A549 (cell line): ENCODE results near the gene AKR7A3. TPM values are rescaled to one million over a fixed set of nuclear protein-coding genes. Genes with fewer than 3 reads are reported as not detected.
A peak's percentile ranks its signal among the peaks of the same experiment; 100 is the strongest.

Experiments
- ATAC-seq, 2 experiments: fragments of 200-7000 bp in 1 of 2; fragments of >200 bp in 1 of 2; cut with Nextera tagmentation in 1 of 2; cut with Tn5 transposase in 1 of 2; 3 replicates each; pipeline versions ENCODE4 v1.8.0 to v1.9.1; 2018 to 2020; ENCODE audit warnings: mild to moderate bottlenecking in 1 of 2, moderate library complexity in 1 of 2
- CTCF ChIA-PET: fragments of 300-600 bp; sonication (Branson Sonifier 250); formaldehyde crosslinking; extraction: SDS; loops from one replicate; lab custom pipeline; 2021; ENCODE audit warnings: antibody characterized with exemption, inconsistent platforms; lab: Yijun Ruan, JAX
- POLR2A ChIA-PET: fragments of 350-600 bp; formaldehyde crosslinking; extraction: SDS; loops from one replicate; lab custom pipeline; 2021; ENCODE audit warnings: antibody characterized with exemption, inconsistent platforms; lab: Yijun Ruan, JAX
- DNase-seq, 2 experiments: peaks; one replicate each; pipeline versions ENCODE4 v3.0.0 to v3.0.0-alpha.2; 2011 to 2016; ENCODE audit warnings: low read depth in 1 of 2, low spot score in 1 of 2
- FAIRE-seq: peaks from 2 replicates; lab custom pipeline; 2011; peaks lifted over from hg19 to GRCh38; lab: Jason Lieb, UNC
- H3K27ac ChIP-seq, 2 experiments: fragments of >200 bp; sonication (Bioruptor Twin); formaldehyde crosslinking; 3 replicates each; pipeline ENCODE4 v1.5.1; 2016 to 2017
- H3K4me1 ChIP-seq: fragments of >200 bp; sonication (Bioruptor Twin); formaldehyde crosslinking; 3 replicates; pipeline ENCODE4 v1.6.1; 2016
- H3K4me2 ChIP-seq: fragments of >200 bp; sonication (Bioruptor Twin); formaldehyde crosslinking; 3 replicates; pipeline ENCODE4 v1.6.1; 2016
- H3K4me3 ChIP-seq: fragments of >200 bp; sonication (Bioruptor Twin); formaldehyde crosslinking; 3 replicates; pipeline ENCODE4 v1.5.1; 2016
- H3K9me3 ChIP-seq: fragments of >200 bp; sonication (Bioruptor Twin); formaldehyde crosslinking; 3 replicates; pipeline ENCODE4 v1.6.1; 2016
- CHD4 ChIP-seq: fragments of 200-600 bp; sonication (generic); IDR thresholded peaks from 2 replicates; pipeline ENCODE4 v1.6.1; 2016; ENCODE audit warnings: antibody characterized with exemption, mild to moderate bottlenecking, borderline replicate concordance
- CTCF ChIP-seq: fragments of >200 bp; sonication (Bioruptor Twin); formaldehyde crosslinking; IDR thresholded peaks from 3 replicates; pipeline ENCODE4 v1.5.1; 2016
- ESRRA ChIP-seq: fragments of 150-350 bp; IDR thresholded peaks from 2 replicates; pipeline ENCODE4 v1.6.1; 2014; ENCODE audit warnings: mild to moderate bottlenecking, low read length, borderline replicate concordance
- FOSL2 ChIP-seq, 2 experiments: fragments of 450-650 bp in 1 of 2; fragments of >200 bp in 1 of 2; sonication (Bioruptor Twin) in 1 of 2; formaldehyde crosslinking; IDR thresholded peaks; 2 replicates each; pipeline versions ENCODE4 v1.5.0 to v1.6.1; 2016 to 2020; ENCODE audit warnings: mild to moderate bottlenecking in 1 of 2, moderate library complexity in 1 of 2
- FOXS1 ChIP-seq: fragments of 250-450 bp; sonication (Bioruptor Pico); IDR thresholded peaks from 2 replicates; pipeline ENCODE4 v1.5.0; 2020; ENCODE audit warnings: mild to moderate bottlenecking, moderate library complexity
- HDAC2 ChIP-seq: fragments of 200-600 bp; sonication (generic); IDR thresholded peaks from 2 replicates; pipeline ENCODE4 v1.6.1; 2016
- HEYL ChIP-seq: fragments of 250-450 bp; sonication (Bioruptor Pico); IDR thresholded peaks from 2 replicates; pipeline ENCODE4 v1.8.0; 2021; ENCODE audit warnings: mild to moderate bottlenecking, moderate library complexity
- HOXB5 ChIP-seq: fragments of 250-450 bp; sonication (Bioruptor Pico); IDR thresholded peaks from 2 replicates; pipeline ENCODE4 v1.5.0; 2020; ENCODE audit warnings: mild to moderate bottlenecking, moderate library complexity
- JUN ChIP-seq, 2 experiments: fragments of >200 bp; sonication (Bioruptor Twin); formaldehyde crosslinking; IDR thresholded peaks; 2 replicates in 1 of 2; 3 replicates in 1 of 2; pipeline ENCODE4 v1.6.1; 2016 to 2017
- JUNB ChIP-seq: fragments of >200 bp; sonication (Bioruptor Twin); formaldehyde crosslinking; IDR thresholded peaks from 2 replicates; pipeline ENCODE4 v1.6.1; 2016
- KDM5A ChIP-seq: fragments of 200-600 bp; sonication (generic); IDR thresholded peaks from 2 replicates; pipeline ENCODE4 v1.6.1; 2016; ENCODE audit warnings: antibody characterized with exemption, mild to moderate bottlenecking
- MAFK ChIP-seq: fragments of 450-650 bp; IDR thresholded peaks from 2 replicates; pipeline ENCODE4 v1.6.1; 2014; ENCODE audit not compliant: partially characterized antibody
- NPAS2 ChIP-seq: fragments of 250-450 bp; sonication (Bioruptor Pico); IDR thresholded peaks from 2 replicates; pipeline ENCODE4 v1.8.0; 2022; ENCODE audit warnings: mild to moderate bottlenecking, moderate library complexity, borderline replicate concordance
- NR3C1 ChIP-seq: fragments of >200 bp; sonication (Bioruptor Twin); formaldehyde crosslinking; IDR thresholded peaks from 3 replicates; pipeline ENCODE4 v1.6.1; 2017
- PBX3 ChIP-seq: IDR thresholded peaks from 2 replicates; pipeline ENCODE4 v1.6.1; 2012
- PHF8 ChIP-seq: fragments of 200-600 bp; sonication (generic); IDR thresholded peaks from 2 replicates; pipeline ENCODE4 v1.6.1; 2016; ENCODE audit warnings: low read depth, mild to moderate bottlenecking, antibody characterized with exemption, moderate library complexity, borderline replicate concordance
- POLR2AphosphoS2 ChIP-seq: conservative IDR thresholded peaks from 2 replicates; pipeline ENCODE4 v1.6.1; 2012; ENCODE audit warnings: low read length, improper control_type of control experiment, inconsistent platforms
- RCOR1 ChIP-seq: fragments of 150-350 bp; IDR thresholded peaks from 2 replicates; pipeline ENCODE4 v1.6.1; 2014; ENCODE audit warnings: antibody characterized with exemption, low read length, low read depth
- RFX5 ChIP-seq: fragments of 450-650 bp; IDR thresholded peaks from 2 replicates; pipeline ENCODE4 v1.7.1; 2014; ENCODE audit warnings: antibody characterized with exemption, mild to moderate bottlenecking, moderate library complexity
- RNF2 ChIP-seq: fragments of 200-600 bp; sonication (generic); IDR thresholded peaks from 2 replicates; pipeline ENCODE4 v1.6.1; 2016; ENCODE audit warnings: low read depth, mild to moderate bottlenecking, antibody characterized with exemption, moderate library complexity, borderline replicate concordance
- SMC3 ChIP-seq: fragments of >200 bp; sonication (Bioruptor Twin); formaldehyde crosslinking; IDR thresholded peaks from 3 replicates; pipeline ENCODE4 v1.6.1; 2018; ENCODE audit warnings: inconsistent platforms
- TP53 ChIP-seq: fragments of 250-450 bp; sonication (Bioruptor Pico); IDR thresholded peaks from 2 replicates; pipeline ENCODE4 v1.5.0; 2021; ENCODE audit warnings: mild to moderate bottlenecking, moderate library complexity
- USF2 ChIP-seq: fragments of 450-650 bp; IDR thresholded peaks from 2 replicates; pipeline ENCODE4 v1.6.1; 2014; ENCODE audit warnings: antibody characterized with exemption
- ZC3H11A ChIP-seq: fragments of 450-650 bp; IDR thresholded peaks from 2 replicates; pipeline ENCODE4 v1.6.1; 2014; ENCODE audit warnings: antibody characterized with exemption, mild to moderate bottlenecking
- ZFP36 ChIP-seq: fragments of 450-650 bp; IDR thresholded peaks from 2 replicates; pipeline ENCODE4 v1.6.1; 2014; ENCODE audit warnings: borderline replicate concordance; ENCODE audit not compliant: partially characterized antibody
- ZNF302 ChIP-seq: fragments of 250-450 bp; sonication (Bioruptor Pico); IDR thresholded peaks from 2 replicates; pipeline ENCODE4 v1.9.0; 2021; ENCODE audit warnings: inconsistent platforms, mild to moderate bottlenecking, moderate library complexity
- WGBS: methylation state at CpG from one replicate; pipeline ENCODE4 v1.1.6; 2017; ENCODE audit errors: missing lambda C conversion rate; 5-methylcytosine and 5-hydroxymethylcytosine counted together
- polyA plus RNA-seq, 4 experiments: library from polyadenylated mRNA; depleted of rRNA in 3 of 4; stranded (reverse); fragments of >200 nt; fragmentation: RNase III in 1 of 4; extraction: RNeasy Plus Mini Kit Qiagen cat#74134 plus additional on column Dnase treatment in 1 of 4; gene quantifications; 2 replicates in 3 of 4; 3 replicates in 1 of 4; pipeline ENCODE4 v1.2.3, GENCODE V29; 2011 to 2017
- TF ChIP-seq, protein P1 (sequence below): fragments of 200-600 bp; sonication (generic); IDR thresholded peaks from 2 replicates; pipeline ENCODE4 v1.6.1; 2016; ENCODE audit warnings: antibody characterized with exemption, mild to moderate bottlenecking, moderate library complexity
- TF ChIP-seq, protein P2 (sequence below): IDR thresholded peaks from 2 replicates; pipeline ENCODE4 v1.6.1; 2012

The AKR7A3 gene
- polyA plus RNA-seq, 2 of the 4 experiments (the other 2 are of a cell fraction) = 0.10 to 0.21 TPM

DNA sequence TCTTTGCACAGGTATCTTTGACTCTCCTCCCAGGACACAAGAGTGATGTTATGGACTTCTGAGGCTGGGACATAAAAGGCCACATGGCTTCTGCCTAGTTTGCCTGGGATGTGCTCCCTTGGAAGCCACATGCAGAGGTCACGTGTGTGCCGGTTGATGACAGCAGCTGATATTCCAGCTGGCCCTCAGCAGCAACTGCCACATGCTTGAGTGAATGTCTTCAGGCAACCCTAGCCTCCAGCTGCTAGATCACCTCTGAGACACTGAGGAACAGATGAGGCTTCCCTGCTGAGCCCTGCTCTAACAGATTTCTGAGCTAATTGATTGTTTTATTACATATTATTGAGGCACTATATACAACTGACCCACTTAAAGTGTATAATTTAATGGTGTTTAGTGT, 11.6 kb upstream of the AKR7A3 start:
- H3K9me3 ChIP-seq = peaks cover 1% of the 10 kb centered on the region; the same call in 1 of the 3 replicates
- ATAC-seq (no peak), FAIRE-seq (no peak), DNase-seq (no peak)
- POLR2A ChIA-PET = no interaction called here
- 85% methylated on average over 2 of the region's 2 CpGs for WGBS
- TF ChIP-seq FOXS1 (no peak), RCOR1 (no peak), HOXB5 (no peak), ZC3H11A (no peak), USF2 (no peak), PBX3 (no peak), NPAS2 (CRISPR knock-in tag) (no peak), ESRRA (no peak), CTCF (no peak), NR3C1 (no peak), HEYL (CRISPR knock-in tag) (no peak), PHF8 (no peak), JUNB (no peak), TP53 (CRISPR knock-in tag) (no peak), KDM5A (no peak)
- CTCF ChIA-PET = interaction anchor here (0.5 kb wide), 1 partner anchor 311 kb away, joined by 3 read pairs; no protein-coding TSS in a partner anchor
- no peak overlapping the region for H3K4me2 ChIP-seq
- H3K4me3 ChIP-seq = no peak overlapping the region
- H3K4me1 ChIP-seq = no peaks in the 10 kb centered on the region
- H3K27ac ChIP-seq = no peak overlapping the region

GRCh38 chr1:19294638-19295037, 6.1 kb upstream of the AKR7A3 start:
- POLR2A ChIA-PET = no interaction called here
- no peak for ATAC-seq
- TF ChIP-seq JUN (IDR thresholded peaks at IDR 0.05) = no peak
- TF ChIP-seq CTCF = no peak
- no peak for TF ChIP-seq MAFK
- TF ChIP-seq SMC3 = no peak
- no peak for TF ChIP-seq RFX5
- TF ChIP-seq HDAC2 = no peak
- TF ChIP-seq POLR2AphosphoS2 = no peak
- TF ChIP-seq USF2 = no peak
- TF ChIP-seq CHD4 = no peak
- no peak for TF ChIP-seq FOXS1
- no peak for TF ChIP-seq ESRRA
- TF ChIP-seq, protein P1, sequence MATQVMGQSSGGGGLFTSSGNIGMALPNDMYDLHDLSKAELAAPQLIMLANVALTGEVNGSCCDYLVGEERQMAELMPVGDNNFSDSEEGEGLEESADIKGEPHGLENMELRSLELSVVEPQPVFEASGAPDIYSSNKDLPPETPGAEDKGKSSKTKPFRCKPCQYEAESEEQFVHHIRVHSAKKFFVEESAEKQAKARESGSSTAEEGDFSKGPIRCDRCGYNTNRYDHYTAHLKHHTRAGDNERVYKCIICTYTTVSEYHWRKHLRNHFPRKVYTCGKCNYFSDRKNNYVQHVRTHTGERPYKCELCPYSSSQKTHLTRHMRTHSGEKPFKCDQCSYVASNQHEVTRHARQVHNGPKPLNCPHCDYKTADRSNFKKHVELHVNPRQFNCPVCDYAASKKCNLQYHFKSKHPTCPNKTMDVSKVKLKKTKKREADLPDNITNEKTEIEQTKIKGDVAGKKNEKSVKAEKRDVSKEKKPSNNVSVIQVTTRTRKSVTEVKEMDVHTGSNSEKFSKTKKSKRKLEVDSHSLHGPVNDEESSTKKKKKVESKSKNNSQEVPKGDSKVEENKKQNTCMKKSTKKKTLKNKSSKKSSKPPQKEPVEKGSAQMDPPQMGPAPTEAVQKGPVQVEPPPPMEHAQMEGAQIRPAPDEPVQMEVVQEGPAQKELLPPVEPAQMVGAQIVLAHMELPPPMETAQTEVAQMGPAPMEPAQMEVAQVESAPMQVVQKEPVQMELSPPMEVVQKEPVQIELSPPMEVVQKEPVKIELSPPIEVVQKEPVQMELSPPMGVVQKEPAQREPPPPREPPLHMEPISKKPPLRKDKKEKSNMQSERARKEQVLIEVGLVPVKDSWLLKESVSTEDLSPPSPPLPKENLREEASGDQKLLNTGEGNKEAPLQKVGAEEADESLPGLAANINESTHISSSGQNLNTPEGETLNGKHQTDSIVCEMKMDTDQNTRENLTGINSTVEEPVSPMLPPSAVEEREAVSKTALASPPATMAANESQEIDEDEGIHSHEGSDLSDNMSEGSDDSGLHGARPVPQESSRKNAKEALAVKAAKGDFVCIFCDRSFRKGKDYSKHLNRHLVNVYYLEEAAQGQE = no peak
- no peak for TF ChIP-seq RNF2
- no peak for TF ChIP-seq ZFP36
- no peak for TF ChIP-seq ZNF302 (CRISPR knock-in tag)
- TF ChIP-seq, protein P2, sequence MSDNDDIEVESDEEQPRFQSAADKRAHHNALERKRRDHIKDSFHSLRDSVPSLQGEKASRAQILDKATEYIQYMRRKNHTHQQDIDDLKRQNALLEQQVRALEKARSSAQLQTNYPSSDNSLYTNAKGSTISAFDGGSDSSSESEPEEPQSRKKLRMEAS = no peak
- TF ChIP-seq FOSL2 (IDR thresholded peaks at IDR 0.05) = no peak
- TF ChIP-seq FOSL2 (CRISPR knock-in tag; IDR thresholded peaks at IDR 0.05) = no peak

More at GRCh38 chr1:19294638-19295037, 6.1 kb upstream of the AKR7A3 start:
- no peak overlapping the region for H3K4me2 ChIP-seq
- H3K9me3 ChIP-seq = peaks cover 16% of the 10 kb centered on the region
- DNase-seq (peak in 1 of 2 experiments; percentile 10), FAIRE-seq (no peak)
- CTCF ChIA-PET = no interaction called here
- no peak overlapping the region for H3K4me3 ChIP-seq
- 80% methylated on average over 2 of the region's 2 CpGs for WGBS
- H3K27ac ChIP-seq = no peak overlapping the region
- H3K4me1 ChIP-seq = no peaks in the 10 kb centered on the region
